GM11168 (cell line): ENCODE measurements around the gene ADAMTS10.
"Not testable (repeated sequence)": the region's sequence is repeated elsewhere in the genome, so short reads cannot be mapped to it uniquely, and the experiment has no call there.

ENCODE experiments used
- in situ Hi-C: fragments of 300-500 bp; cut with MboI; formaldehyde crosslinking; loops from one replicate; pipeline ENCODE4 v1.12.0; 2022; ENCODE audit warnings: low sequenced_read_pairs; ENCODE audit not compliant: unreplicated experiment

Gene ADAMTS10

DNA sequence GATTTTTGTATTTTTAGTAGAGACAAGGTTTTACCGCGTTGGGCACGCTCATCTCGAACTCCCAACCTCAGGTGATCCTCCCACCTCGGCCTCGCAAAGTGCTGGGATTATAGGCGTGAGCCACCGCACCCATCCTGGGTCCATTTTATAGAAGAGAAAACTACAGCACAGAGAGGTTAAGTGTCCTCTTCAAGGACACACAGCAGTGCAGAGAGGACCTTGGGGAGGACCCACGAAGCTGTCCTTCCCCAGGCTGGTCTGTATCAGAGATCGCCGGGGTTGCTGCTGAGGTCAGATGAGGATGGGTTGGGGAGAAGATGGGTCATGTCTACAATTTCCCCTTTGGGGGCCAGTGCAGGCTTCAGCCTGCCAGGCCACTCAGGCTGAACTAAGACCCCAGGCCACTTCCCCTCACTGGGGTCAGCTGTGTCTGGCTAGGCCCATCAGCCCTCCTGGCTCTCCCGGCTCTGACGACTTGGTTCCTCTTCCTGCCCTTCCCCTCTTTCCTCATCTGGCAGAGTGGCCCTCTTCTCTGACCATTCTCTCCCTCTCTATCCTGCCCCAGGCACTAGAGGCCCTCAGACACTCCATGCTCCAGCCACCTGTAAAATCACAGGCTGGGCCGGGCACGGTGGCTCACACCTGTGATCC lies 42.9 kb downstream of the ADAMTS10 start:
- in situ Hi-C loops: no loop called here

DNA sequence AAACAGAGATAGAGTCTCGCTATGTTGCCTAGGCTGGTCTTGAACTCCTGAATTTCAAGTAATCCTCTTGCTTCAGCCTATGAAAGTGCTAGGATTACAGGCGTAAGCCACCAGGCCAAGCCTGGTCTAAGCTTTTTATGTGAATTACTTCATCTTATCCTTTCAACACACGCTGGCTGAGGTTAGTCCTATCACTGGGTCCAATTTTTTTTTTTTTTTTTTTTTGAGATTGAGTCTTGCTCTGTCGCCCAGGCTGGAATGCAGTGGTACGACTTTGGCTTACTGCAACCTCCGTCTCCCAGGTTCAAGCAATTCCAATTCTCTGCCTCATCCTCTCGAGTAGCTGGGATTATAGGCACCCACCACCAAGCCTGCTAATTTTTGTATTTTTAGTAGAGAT lies 43.7 kb downstream of the ADAMTS10 start:
- in situ Hi-C loops: no loop called here

DNA sequence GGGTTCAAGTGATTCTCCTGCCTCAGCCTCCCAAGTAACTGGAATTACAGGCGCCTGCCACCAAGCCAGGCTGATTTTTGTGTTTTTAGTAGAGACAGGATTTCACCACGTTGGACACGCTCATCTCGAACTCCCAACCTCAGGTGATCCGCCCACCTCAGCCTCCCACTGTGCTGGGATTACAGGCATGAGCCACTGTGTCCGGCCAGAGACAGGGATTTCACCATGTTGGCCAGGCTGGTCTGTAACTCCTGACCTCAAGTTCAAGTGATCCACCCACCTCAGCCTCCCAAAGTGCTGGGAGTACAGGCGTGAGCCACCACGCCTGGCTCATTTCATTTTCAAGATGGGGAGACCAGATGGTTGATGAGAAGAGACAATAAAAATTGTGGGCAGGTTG lies 45.6 kb downstream of the ADAMTS10 start:
- in situ Hi-C loops: not testable (repeated sequence)

DNA sequence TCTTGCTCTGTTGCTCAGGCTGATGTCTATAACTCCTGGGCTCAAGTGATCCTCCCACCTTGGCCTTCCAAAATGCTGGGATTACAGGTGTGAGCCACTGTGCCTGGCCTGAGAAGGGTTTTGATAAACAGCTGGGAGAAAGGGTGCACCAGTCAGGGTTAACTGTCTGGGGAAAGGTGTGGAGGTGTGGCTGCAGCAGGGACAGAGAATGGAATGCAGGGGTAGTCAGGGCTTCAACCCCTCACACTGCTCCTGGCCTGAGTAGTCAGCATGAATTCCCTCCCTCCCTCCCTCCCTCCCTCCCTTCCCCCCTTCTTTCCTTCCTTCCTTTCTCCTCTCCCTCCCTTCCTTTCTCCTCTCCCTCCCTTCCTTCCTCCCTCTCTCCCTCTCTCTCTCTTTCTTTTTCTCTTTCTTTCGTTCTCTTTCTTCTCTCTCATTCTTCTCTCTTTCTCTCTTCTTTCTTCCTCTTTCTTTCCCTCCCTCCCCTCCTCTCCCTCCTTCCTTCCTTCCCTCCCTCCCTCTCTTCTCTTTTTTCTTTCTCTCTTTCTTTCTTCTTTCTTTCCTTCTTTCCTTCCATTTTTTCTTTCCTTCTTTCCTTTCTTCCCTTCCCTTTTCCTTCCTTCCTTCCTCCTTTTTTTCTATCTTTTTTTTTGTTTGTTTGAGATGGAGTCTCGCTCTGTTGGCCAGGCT lies 49.3 kb downstream of the ADAMTS10 start:
- in situ Hi-C loops: no loop called here

DNA sequence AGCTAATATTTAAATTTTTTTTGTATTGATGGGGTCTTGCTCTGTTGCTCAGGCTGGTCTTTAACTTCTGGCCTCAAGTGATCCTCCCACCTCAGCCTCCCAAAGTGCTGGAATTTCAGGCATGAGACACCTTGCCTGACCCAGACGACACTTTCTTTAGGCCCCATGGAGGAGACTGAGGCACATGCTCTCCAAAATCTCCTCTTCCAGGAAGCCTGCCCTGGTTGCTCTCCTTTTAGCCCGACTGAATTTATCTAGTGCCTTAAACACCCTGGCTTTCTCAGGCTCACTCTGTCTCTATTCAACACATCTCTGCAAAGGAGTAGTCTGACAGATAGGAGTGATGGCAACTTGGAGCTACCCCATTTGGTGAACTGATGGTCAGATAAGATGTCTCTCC lies 52.2 kb downstream of the ADAMTS10 start:
- in situ Hi-C loops: no loop called here

DNA sequence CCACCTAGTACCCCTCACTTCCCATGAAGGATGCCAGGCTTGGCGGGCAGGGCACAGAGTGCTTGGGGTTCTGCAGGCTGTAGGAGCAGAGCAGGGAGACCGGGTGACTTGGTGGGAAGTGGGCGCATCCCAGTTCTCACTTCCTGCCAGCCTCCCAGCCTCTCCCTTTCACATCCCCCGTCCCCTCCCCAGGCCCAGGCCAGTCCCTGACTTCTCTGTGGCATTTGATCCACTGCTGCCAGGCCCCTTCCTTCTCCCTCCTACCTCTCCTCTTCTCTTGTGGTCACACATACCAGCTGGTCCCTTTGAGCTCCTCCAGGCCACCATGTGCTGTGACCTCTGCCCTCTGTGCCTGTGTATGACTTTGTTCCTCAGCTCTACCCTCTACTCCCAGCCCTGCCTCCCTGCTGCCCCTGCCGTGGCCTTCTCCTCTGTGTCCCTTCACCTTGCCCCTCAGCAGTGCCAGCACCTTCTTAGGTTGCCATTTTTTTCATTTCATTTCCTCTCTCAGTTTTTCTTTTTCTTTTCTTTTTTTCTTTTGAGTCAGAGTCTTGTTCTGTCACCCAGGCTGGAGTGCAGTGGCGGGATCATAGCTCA lies 52.8 kb downstream of the ADAMTS10 start:
- in situ Hi-C loops: no loop called here

DNA sequence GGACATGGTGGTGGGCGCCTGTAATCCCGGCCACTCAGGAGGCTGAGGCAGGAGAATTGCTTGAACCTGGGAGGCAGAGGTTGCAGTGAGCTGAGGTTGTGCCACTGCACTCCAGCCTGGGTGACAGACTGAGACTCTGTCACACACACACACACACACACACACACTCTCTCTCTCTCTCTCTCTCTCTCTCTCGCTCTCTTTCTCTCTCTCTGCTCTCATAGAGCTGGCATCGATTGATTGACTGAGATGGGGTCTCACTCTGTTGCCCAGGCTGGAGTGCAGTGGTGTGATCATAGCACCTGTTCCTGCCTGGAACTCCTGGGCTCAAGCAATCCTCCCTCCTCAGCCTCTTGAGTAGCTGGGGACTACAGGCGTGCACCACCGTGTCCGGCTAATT lies 56.8 kb downstream of the ADAMTS10 start:
- in situ Hi-C loops: not testable (repeated sequence)

DNA sequence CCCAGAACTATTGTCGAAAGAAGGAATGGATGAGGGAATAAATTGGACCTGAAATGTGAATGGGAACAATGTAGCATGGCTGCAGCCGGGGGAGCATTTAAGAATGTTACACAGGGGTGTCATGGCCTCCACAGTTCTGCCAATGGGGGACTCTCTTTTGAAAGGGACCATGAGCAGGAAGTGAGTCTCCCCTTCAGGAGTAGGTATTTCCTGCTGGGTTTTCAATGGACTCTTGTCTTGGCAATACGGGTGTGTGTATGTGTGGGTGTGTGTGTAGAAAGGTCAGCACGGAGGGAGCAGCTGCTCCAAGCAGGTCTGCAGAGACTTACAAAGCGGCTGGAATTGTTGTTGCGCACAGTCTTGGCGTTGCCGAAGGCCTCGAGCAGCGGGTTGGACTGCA lies 57.7 kb downstream of the ADAMTS10 start:
- in situ Hi-C loops: no loop called here

DNA sequence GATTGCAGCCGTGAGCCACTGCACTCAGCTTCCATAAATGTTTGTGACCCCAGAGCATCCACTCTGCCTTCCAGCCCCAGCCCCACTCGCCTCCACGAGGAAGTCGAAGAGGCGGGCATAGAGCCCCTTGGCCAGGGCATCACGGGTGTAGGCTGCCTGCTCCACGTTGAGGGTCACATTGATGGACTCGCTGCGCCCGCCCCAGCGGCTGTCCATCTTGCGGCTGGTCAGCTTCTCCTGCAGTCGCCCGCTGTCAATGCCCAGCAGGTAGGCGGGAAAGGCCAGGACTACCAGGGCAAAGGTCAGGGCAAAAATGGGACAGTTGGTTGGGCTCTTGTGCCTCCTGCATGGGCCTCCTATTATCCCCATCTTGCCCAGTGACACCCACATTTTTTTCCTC lies 60.4 kb downstream of the ADAMTS10 start:
- in situ Hi-C loops: no loop called here

DNA sequence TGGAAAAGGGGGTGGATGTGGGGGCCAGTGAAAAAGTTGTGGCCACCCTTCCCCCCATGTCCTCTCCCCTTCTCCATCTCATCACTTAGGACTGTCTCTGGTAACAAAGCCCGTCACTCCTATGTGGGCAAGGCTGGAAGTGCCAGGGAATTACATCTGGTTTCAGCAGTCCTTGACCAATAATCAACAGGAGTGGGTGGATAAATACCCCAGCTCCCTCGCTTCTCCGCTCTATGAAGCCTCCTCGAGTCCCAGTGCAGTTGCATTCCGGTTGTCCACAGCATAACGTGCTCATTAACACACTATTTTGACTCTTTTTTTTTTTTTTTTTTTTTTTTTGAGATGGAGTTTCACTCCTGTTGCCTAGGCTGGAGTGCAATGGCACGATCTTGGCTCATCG lies 64.8 kb downstream of the ADAMTS10 start:
- in situ Hi-C loops: no loop called here

DNA sequence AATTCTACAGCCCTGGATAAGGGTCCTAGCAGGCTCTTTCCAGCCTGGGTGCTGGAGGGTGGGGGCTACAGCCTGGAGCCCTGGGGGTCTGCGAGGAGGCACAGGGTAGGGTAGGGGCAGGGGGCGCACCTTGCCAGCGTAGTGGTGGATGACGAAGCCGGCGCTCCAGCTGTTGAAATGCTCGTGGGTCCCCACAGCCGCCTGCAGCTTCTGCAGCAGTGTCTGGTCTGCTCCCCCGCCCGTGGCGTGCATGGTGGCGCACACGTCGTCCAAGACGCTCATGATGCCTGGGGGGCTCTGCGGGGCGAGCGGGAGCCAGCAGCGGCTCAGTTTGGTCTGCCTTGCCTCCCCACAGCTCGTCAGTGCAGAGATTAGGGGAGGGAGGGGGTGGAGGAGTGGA lies 66.3 kb downstream of the ADAMTS10 start:
- in situ Hi-C loops: no loop called here

DNA sequence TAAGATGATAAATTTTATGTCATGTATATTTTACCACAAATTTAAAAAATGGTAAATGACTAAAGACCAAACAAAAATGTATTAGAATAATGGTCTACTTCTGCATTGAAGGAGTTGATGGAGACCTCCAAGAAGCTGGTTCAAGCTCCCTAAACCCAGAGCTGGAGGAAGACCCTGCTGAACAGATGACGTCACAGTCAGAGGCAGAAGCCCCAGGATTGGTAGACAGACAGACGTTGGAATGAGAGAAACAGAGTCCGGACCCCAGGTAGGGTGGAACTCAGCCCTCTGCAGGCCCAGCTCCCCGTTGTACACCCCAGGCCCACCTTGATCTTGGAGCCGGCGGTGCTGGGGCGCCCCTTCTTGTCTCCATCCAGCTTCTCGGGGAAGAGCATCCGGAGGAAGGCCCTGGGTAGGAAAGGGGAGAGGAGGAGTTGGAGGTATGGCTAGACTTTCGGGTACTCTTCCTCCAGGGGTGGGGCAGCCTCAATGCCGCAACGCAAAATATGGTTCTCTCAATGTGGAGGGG lies 70.8 kb downstream of the ADAMTS10 start:
- in situ Hi-C loops: no loop called here

DNA sequence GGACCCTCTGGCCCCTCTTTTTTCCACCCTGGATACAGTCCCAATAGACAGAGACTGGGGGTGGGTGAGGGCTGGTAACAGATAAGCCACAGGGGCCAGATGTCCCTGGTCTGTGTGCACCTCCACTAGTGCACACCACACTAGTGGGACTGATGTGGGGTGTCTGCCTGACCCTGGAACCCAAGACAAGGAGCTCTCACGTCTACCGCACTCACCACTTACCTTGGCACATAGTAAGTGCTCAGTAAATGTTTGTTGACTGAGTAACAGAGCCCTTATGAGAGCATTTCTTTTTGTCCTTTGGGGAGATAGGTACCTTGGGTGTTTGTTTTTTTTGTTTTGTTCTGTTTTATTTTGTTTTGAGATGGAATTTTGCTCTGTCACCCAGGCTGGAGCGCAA lies 73.4 kb downstream of the ADAMTS10 start:
- in situ Hi-C loops: no loop called here

DNA sequence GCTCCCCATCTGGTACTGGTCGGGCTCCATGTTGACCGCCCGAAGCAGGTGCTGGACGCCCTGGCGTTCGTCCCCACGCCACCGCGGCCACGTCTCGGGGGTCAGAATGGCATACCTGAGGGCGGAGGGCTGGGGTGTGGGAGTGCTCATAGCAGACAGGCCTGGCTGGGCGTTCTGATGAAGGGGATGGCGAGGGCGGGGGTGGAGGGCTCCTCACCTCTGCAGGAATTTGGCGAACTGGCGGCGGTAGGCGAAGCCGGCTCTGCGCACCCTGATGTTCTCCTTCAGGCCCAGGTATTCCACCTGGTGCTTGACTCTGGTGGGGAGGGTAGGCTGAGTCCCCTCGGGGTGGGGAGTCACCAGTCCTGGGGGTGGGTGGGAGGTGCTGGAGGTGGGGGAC lies 74.2 kb downstream of the ADAMTS10 start:
- in situ Hi-C loops: no loop called here

DNA sequence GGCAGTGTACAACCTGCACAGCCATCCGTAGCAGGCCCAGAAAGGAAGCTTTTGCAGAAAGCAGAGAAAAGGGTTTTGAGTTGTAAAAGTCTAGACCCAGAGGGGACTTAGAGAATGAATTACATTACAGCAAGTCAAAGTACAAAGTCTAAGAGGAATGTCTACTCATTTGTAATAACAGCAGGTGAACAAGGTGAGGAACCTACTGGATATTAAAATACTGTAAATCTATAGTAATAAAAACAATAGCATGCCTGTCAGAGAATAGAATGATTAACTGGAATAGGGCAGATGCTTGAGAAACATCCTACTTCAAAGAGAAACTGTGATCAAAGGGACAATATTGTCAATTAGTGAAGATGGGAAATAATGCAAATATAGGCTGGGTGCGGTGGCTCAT lies 78.3 kb downstream of the ADAMTS10 start:
- in situ Hi-C loops: no loop called here

DNA sequence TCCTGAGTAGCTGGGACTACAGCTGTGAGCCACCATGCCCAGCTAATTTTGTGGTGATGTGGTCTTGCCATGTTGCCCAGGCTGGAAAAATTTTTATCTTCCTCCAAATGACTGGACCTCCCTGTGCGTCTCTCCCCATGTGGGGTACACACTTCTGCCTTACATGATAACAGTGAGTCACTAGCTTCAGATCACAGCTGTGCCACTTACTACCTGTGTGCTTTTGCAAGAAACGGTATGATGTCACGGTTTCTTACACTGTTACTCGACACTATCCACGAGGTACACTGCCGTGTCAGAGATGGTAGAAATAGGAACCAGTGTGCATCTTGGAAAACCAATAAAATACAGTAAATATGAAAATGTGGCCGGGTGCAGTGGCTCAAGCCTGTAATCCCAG lies 79.0 kb downstream of the ADAMTS10 start:
- in situ Hi-C loops: no loop called here
